Stimulated activated CD4-positive, alpha-beta T cell treated with anti-CD3 and anti-CD28 coated beads, Interleukin-15, amount 100 ng/mL, for 24 hours (primary cell): Measurements from ENCODE around the gene LETM1.
"Not testable (repeated sequence)": the region's sequence is repeated elsewhere in the genome, so short reads cannot be mapped to it uniquely, and the experiment has no call there.

Experiments
- DNase-seq: peaks from one replicate; pipeline ENCODE4 v3.0.0-alpha.2; 2020

Gene LETM1

GRCh38 chr4:1851160-1851559 lies 4.8 kb downstream of the LETM1 start:
- DNase-seq = no peak

GRCh38 chr4:1850276-1850675 lies 5.7 kb downstream of the LETM1 start:
- DNase-seq = no peak

GRCh38 chr4:1846580-1846979 lies 9.4 kb downstream of the LETM1 start:
- no peak for DNase-seq

- not testable (repeated sequence) for DNase-seq
Observed at GRCh38 chr4:1844618-1845017, 11.3 kb downstream of the LETM1 start.

GRCh38 chr4:1843852-1844251 lies 12.1 kb downstream of the LETM1 start:
- no peak for DNase-seq

- DNase-seq = no peak
Observed at GRCh38 chr4:1842993-1843448, 12.9 kb downstream of the LETM1 start.

GRCh38 chr4:1842339-1842895 lies 13.5 kb downstream of the LETM1 start:
- no peak for DNase-seq

- DNase-seq = no peak
Observed at GRCh38 chr4:1841887-1842210, 14.1 kb downstream of the LETM1 start.

GRCh38 chr4:1841201-1841886 lies 14.6 kb downstream of the LETM1 start:
- no peak for DNase-seq

GRCh38 chr4:1839282-1839681 lies 16.7 kb downstream of the LETM1 start:
- no peak for DNase-seq

GRCh38 chr4:1837069-1837468 lies 18.9 kb downstream of the LETM1 start:
- DNase-seq = no peak

- DNase-seq = no peak
Observed at GRCh38 chr4:1836650-1837049, 19.3 kb downstream of the LETM1 start.

GRCh38 chr4:1835836-1836235 lies 20.1 kb downstream of the LETM1 start:
- not testable (repeated sequence) for DNase-seq

- no peak for DNase-seq
Observed at GRCh38 chr4:1834047-1834775, 21.7 kb downstream of the LETM1 start.

GRCh38 chr4:1833307-1834046 lies 22.5 kb downstream of the LETM1 start:
- no peak for DNase-seq

GRCh38 chr4:1832690-1833089 lies 23.3 kb downstream of the LETM1 start:
- DNase-seq = no peak

GRCh38 chr4:1831331-1831730 lies 24.6 kb downstream of the LETM1 start:
- DNase-seq = no peak

GRCh38 chr4:1830642-1831228 lies 25.2 kb downstream of the LETM1 start:
- no peak for DNase-seq

- no peak for DNase-seq
Observed at GRCh38 chr4:1830234-1830633, 25.7 kb downstream of the LETM1 start.

- no peak for DNase-seq
Observed at GRCh38 chr4:1826531-1827350, 29.2 kb downstream of the LETM1 start.

- DNase-seq = no peak
Observed at GRCh38 chr4:1825326-1825725, 30.6 kb downstream of the LETM1 start.

GRCh38 chr4:1824746-1825145 lies 31.2 kb downstream of the LETM1 start:
- no peak for DNase-seq
